Measurements from ENCODE around the gene CCDC12. TPM values are rescaled to one million over a fixed set of nuclear protein-coding genes. Genes with fewer than 3 reads are reported as not detected.

The CCDC12 gene
- total and polyA plus RNA-seq, 2 of the 13 experiments (the other 11 are each of a cell fraction or from before 2014, with no cell fraction given): 30.1 to 49.5 TPM

DNA sequence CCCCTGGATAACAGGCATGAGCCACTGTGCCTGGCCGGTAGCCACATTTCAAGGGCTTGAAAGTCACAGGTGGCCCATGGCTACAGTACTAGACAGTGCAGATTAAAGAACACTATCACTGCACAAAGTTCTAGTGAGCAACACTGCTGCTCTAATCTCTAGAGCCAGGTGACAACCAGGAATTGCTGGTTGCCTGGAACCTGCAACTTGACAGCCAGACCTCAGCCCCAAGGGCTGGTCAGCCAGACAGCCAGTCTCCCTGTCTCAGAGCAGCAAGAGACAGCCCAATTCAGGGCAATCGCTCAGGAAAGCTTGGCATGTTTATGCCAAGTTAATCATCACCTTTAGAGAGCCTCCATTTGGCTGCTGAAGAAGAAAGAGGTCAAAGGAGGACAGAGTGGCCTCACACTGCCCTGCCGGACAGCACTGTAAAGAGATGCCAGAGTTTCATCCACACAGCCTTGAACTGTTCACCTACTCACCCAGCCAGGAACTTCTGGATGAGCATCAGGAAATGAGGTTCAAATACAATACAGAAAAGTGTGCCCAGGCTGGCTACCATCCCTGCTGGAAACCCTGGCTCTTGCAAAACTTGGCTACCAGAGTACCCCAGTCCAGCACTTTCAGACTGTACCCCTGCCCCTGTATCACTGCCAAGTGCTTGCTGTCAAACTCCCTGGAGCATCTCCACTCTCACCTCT lies 6.0 kb downstream of the CCDC12 start (continued):
- no peak for TF ChIP-seq ZNF572 (CRISPR knock-in tag; IDR thresholded peaks at IDR 0.05)
- TF ChIP-seq NFE2L1 (CRISPR knock-in tag; IDR thresholded peaks at IDR 0.05; ENCODE audit: borderline replicate concordance): no peak
- no peak for TF ChIP-seq ZNF549 (CRISPR knock-in tag; IDR thresholded peaks at IDR 0.05)
- TF ChIP-seq POLR2A (IDR thresholded peaks at IDR 0.05; ENCODE audit: insufficient read depth in 1 of 2, low read depth in 2 of 2, low read length in 2 of 2): no peak
- TF ChIP-seq, protein P1, sequence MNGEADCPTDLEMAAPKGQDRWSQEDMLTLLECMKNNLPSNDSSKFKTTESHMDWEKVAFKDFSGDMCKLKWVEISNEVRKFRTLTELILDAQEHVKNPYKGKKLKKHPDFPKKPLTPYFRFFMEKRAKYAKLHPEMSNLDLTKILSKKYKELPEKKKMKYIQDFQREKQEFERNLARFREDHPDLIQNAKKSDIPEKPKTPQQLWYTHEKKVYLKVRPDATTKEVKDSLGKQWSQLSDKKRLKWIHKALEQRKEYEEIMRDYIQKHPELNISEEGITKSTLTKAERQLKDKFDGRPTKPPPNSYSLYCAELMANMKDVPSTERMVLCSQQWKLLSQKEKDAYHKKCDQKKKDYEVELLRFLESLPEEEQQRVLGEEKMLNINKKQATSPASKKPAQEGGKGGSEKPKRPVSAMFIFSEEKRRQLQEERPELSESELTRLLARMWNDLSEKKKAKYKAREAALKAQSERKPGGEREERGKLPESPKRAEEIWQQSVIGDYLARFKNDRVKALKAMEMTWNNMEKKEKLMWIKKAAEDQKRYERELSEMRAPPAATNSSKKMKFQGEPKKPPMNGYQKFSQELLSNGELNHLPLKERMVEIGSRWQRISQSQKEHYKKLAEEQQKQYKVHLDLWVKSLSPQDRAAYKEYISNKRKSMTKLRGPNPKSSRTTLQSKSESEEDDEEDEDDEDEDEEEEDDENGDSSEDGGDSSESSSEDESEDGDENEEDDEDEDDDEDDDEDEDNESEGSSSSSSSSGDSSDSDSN (CRISPR knock-in tag; IDR thresholded peaks at IDR 0.05): no peak; the same call in 1 of the 2 replicates
- peak; percentile 26 for TF ChIP-seq SMC3 (IDR thresholded peaks at IDR 0.05; ENCODE audit: low read length)
- peak; percentile 98 for TF ChIP-seq BCL6 (CRISPR knock-in tag; IDR thresholded peaks at IDR 0.05)
- TF ChIP-seq ZNF768 (CRISPR knock-in tag; IDR thresholded peaks at IDR 0.05): 0 out of 2 replicates have a peak, but pooled peaks have one; percentile 25
- no peak for TF ChIP-seq PAX8 (CRISPR knock-in tag; IDR thresholded peaks at IDR 0.05; ENCODE audit: borderline replicate concordance)
- TF ChIP-seq, protein P2, sequence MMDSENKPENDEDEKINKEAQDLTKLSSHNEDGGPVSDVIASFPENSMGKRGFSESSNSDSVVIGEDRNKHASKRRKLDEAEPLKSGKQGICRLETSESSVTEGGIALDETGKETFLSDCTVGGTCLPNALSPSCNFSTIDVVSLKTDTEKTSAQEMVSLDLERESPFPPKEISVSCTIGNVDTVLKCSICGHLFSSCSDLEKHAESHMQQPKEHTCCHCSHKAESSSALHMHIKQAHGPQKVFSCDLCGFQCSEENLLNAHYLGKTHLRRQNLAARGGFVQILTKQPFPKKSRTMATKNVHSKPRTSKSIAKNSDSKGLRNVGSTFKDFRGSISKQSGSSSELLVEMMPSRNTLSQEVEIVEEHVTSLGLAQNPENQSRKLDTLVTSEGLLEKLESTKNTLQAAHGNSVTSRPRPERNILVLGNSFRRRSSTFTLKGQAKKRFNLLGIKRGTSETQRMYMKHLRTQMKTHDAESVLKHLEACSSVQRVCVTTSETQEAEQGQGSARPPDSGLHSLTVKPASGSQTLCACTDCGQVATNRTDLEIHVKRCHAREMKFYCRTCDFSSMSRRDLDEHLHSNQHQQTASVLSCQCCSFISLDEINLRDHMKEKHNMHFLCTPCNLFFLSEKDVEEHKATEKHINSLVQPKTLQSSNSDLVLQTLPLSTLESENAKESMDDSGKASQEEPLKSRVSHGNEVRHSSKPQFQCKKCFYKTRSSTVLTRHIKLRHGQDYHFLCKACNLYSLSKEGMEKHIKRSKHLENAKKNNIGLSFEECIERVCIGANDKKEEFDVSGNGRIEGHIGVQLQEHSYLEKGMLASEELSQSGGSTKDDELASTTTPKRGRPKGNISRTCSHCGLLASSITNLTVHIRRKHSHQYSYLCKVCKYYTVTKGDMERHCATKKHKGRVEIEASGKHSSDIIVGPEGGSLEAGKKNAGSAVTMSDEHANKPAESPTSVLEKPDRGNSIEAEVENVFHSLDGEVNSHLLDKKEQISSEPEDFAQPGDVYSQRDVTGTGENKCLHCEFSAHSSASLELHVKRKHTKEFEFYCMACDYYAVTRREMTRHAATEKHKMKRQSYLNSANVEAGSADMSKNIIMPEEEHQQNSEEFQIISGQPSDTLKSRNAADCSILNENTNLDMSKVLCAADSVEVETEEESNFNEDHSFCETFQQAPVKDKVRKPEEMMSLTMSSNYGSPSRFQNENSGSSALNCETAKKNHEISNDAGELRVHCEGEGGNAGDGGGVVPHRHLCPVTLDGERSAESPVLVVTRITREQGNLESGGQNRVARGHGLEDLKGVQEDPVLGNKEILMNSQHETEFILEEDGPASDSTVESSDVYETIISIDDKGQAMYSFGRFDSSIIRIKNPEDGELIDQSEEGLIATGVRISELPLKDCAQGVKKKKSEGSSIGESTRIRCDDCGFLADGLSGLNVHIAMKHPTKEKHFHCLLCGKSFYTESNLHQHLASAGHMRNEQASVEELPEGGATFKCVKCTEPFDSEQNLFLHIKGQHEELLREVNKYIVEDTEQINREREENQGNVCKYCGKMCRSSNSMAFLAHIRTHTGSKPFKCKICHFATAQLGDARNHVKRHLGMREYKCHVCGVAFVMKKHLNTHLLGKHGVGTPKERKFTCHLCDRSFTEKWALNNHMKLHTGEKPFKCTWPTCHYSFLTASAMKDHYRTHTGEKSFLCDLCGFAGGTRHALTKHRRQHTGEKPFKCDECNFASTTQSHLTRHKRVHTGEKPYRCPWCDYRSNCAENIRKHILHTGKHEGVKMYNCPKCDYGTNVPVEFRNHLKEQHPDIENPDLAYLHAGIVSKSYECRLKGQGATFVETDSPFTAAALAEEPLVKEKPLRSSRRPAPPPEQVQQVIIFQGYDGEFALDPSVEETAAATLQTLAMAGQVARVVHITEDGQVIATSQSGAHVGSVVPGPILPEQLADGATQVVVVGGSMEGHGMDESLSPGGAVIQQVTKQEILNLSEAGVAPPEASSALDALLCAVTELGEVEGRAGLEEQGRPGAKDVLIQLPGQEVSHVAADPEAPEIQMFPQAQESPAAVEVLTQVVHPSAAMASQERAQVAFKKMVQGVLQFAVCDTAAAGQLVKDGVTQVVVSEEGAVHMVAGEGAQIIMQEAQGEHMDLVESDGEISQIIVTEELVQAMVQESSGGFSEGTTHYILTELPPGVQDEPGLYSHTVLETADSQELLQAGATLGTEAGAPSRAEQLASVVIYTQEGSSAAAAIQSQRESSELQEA (CRISPR knock-in tag; IDR thresholded peaks at IDR 0.05; ENCODE audit: not compliant biosample characterization): no peak
- no peak for TF ChIP-seq ZNF160 (CRISPR knock-in tag; IDR thresholded peaks at IDR 0.05)
- TF ChIP-seq ZBTB1 (CRISPR knock-in tag; IDR thresholded peaks at IDR 0.05; ENCODE audit: borderline replicate concordance): no peak
- TF ChIP-seq ZNF343 (CRISPR knock-in tag; IDR thresholded peaks at IDR 0.05): no peak
- TF ChIP-seq ZNF264 (CRISPR knock-in tag; IDR thresholded peaks at IDR 0.05): peak; percentile 86
- TF ChIP-seq, protein P3, sequence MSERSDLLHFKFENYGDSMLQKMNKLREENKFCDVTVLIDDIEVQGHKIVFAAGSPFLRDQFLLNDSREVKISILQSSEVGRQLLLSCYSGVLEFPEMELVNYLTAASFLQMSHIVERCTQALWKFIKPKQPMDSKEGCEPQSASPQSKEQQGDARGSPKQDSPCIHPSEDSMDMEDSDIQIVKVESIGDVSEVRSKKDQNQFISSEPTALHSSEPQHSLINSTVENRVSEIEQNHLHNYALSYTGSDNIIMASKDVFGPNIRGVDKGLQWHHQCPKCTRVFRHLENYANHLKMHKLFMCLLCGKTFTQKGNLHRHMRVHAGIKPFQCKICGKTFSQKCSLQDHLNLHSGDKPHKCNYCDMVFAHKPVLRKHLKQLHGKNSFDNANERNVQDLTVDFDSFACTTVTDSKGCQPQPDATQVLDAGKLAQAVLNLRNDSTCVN (CRISPR knock-in tag; IDR thresholded peaks at IDR 0.05; ENCODE audit: borderline replicate concordance): peak; percentile 98
- TF ChIP-seq ZNF737 (CRISPR knock-in tag; IDR thresholded peaks at IDR 0.05; ENCODE audit: borderline replicate concordance): no peak
- TF ChIP-seq, protein P4, sequence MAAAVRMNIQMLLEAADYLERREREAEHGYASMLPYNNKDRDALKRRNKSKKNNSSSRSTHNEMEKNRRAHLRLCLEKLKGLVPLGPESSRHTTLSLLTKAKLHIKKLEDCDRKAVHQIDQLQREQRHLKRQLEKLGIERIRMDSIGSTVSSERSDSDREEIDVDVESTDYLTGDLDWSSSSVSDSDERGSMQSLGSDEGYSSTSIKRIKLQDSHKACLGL (CRISPR knock-in tag; IDR thresholded peaks at IDR 0.05): no peak
- TF ChIP-seq SNAI1 (CRISPR knock-in tag; IDR thresholded peaks at IDR 0.05; ENCODE audit: borderline replicate concordance): no peak
